HG02973 (cell line): ENCODE measurements around the gene MYCBP2.

Experiments used
- ATAC-seq: cut with Tn5 transposase; IDR thresholded peaks from one replicate; pipeline ENCODE4 v1.9.1; 2021; ENCODE audit warnings: moderate library complexity; ENCODE audit not compliant: unreplicated experiment

The MYCBP2 gene

DNA sequence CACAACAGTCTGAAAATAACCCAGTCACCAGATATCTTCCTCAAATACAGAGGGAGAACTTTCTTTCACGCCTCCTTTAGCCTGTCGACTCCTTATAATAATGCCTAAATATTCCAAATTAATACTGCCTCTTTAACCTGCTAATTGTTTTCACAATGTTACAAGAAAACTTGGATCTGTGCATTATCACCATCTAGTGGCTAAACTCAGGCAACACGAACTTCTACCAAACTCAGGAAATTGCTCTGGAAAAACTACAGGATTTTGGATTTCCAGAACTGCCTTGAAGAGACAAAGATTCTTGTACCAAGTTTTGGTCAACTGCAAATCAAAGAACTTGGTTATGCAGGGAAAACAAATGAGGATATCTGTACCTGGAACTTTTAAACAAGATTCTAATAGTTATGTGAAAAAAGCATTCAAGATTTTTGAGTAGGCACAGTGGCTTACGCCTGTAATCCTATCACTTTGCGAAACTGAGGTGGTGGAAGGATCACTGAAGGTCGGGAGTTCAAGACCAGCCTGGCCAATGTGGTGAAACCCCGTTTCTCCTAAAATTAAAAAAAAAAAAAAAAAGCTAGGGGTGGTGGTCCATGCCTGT is 324.2 kb downstream of the MYCBP2 start:
- ATAC-seq, result no peak

DNA sequence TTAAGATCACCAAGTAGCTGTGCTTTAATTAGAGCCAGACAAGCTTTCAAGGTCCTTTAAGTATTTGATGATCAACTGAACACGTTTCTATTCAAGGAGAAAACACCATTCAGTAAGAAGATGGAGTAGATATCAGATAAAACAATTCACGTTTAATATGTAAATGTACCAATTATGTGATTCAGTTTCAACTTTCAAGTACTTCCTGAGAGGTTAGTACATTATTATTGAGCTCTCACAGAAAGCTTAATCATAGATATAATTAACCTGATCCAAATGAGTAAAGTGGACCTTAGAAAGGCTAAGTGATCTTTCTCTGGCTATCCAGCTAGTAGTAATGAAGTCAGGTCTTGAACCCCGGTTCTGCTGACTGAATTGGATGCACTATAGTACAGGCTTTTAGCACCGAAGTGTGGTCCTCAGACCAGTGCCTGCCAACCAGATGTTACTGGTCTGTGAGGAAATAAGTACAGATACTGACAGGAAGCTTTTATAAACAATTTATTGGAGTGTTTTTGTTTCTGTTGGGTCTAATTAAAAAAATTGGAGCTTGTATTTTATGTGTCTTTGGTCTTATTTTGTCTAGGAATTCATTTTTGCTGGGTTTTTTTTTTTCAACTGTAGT is 324.8 kb downstream of the MYCBP2 start:
- ATAC-seq, result no peak

DNA sequence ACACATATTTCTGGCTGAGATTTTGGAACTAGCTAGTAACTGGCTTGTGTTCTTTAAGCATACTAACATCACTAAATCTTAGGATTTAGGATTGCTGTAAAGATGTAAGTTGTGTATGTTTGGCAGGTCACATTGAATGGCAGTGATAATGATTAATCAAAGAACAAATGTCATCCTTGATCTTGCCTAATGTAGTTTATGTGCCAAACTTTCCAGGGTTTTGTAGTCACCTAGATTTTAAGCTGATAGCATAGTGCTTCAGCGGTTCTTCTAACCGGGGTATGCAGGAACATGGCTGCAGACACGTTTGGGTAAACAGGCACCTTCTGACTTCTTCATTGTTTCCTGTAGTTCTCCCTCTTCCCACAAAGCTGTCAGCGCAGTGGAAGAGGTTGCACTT is 325.4 kb downstream of the MYCBP2 start:
- no peak for ATAC-seq

DNA sequence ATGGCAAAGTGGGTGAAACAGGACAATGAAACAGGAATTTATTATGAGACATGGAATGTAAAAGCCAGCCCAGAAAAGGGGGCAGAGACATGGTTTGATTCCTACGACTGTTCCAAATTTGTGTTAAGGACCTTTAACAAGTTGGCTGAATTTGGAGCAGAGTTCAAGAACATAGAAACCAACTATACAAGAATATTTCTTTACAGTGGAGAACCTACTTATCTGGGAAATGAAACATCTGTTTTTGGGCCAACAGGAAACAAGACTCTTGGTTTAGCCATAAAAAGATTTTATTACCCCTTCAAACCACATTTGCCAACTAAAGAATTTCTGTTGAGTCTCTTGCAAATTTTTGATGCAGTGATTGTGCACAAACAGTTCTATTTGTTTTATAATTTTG is 326.4 kb downstream of the MYCBP2 start:
- ATAC-seq, result no peak
